OCI-LY3 (cell line): ENCODE results near the gene TAMALIN.

ENCODE experiments used
- H2AFZ ChIP-seq: fragments of 200-600, 300-600 bp; shearing (Covaris generic); 2 replicates; pipeline ENCODE4 v1.6.0; 2014; ENCODE audit warnings: antibody characterized with exemption, low read depth, low read length
- H3K27ac ChIP-seq: fragments of 200-600, 300-600 bp; sonication (generic); 2 replicates; pipeline ENCODE4 v1.5.1; 2014; ENCODE audit warnings: mild to moderate bottlenecking, low read length, moderate library complexity, mixed read lengths
- H3K27me3 ChIP-seq: fragments of 200-600, 300-600 bp; sonication (generic); 2 replicates; pipeline ENCODE4 v1.6.1; 2014; ENCODE audit warnings: low read depth, low read length, mixed read lengths
- H3K36me3 ChIP-seq: fragments of 200-600, 300-600 bp; sonication (generic); replicated peaks from 2 replicates; pipeline ENCODE3; 2014; ENCODE audit warnings: low read depth, low read length, mixed read lengths
- H3K4me1 ChIP-seq: fragments of 300-600, 200-600 bp; sonication (generic); 2 replicates; pipeline ENCODE4 v1.6.1; 2014; ENCODE audit warnings: low read length, mixed read lengths
- H3K4me2 ChIP-seq: fragments of 200-600, 300-600 bp; sonication (generic); 2 replicates; pipeline ENCODE4 v1.6.1; 2014; ENCODE audit warnings: low read length, mixed read lengths
- H3K4me3 ChIP-seq: fragments of 300-600, 200-600 bp; sonication (generic); 2 replicates; pipeline ENCODE4 v1.5.1; 2014; ENCODE audit warnings: antibody characterized with exemption, mild to moderate bottlenecking, low read length, moderate library complexity
- H3K79me2 ChIP-seq: fragments of 300-600, 200-600 bp; shearing (Covaris generic); 2 replicates; pipeline ENCODE4 v1.6.1; 2014; ENCODE audit warnings: mild to moderate bottlenecking, low read length, mixed read lengths
- H3K9ac ChIP-seq: fragments of 300-600, 200-600 bp; shearing (Covaris generic); 2 replicates; pipeline ENCODE4 v1.6.0; 2014; ENCODE audit warnings: mild to moderate bottlenecking, low read length, moderate library complexity
- H3K9me3 ChIP-seq: fragments of 200-600, 300-600 bp; shearing (Covaris generic); 2 replicates; pipeline ENCODE4 v1.6.1; 2014; ENCODE audit warnings: low read length, mixed read lengths; ENCODE audit not compliant: insufficient read depth
- H4K20me1 ChIP-seq: fragments of 200-600, 300-600 bp; sonication (generic); 2 replicates; pipeline ENCODE4 v1.6.1; 2016; ENCODE audit warnings: low read length, mixed read lengths; ENCODE audit not compliant: insufficient read depth
- EZH2phosphoT487 ChIP-seq: fragments of 200-600 bp; shearing (Covaris generic); IDR thresholded peaks from 2 replicates; pipeline ENCODE4 v1.6.1; 2018; ENCODE audit warnings: antibody characterized with exemption, mixed run types, low read depth
- TF ChIP-seq, protein P1 (sequence below): fragments of 200-600, 300-600 bp; sonication (generic); IDR thresholded peaks from 2 replicates; pipeline ENCODE4 v1.5.1; 2014; ENCODE audit warnings: antibody characterized with exemption, low read length, low read depth

TAMALIN gene

DNA sequence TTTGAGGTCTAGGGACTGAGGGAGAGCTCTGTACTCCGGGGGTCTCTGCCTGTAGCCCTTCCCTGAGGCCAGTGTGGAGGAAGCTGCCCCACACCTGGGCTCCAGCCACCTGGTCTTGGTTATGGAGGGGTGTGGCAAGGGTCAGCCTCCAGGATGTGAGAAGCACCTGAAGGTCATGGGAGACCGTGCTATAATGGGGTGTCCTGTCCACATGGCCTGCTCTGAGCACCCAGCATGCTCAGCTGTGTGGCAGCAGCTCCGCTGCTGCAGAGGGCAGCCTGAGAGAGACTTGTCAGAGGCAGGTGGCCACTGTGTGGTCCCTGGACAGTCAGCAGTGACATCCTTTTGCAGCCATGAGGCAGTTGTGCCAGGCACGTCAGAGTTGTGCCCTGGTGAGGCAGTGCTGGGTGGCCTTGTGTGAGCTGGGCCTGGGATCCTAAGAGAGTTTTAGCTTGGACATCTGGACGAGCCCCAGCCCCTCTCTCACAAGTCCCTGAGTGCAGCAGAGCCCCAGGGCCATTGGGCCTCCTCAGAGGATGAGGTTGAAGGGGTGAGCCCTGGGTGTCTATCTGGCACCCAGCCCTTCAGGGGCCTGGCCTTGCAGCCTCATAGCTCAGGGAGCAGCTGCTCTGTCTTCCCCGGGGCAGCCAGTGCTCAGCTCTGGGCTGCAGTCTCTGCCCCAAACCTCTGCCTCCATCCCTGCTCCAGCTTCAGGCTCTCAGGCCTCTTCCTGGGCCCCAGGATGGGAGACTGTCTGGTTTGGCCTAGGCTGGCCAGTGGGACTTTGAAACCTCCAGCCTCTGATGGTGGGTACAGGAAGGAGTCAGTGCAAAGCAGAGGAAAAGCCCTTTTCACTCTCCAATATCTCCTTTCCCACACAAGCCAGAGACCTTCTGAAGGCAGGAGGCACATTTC, 55.7 kb downstream of the TAMALIN start:
- Histone ChIP-seq H3K4me3 (no peak overlapping the region), H3K27ac (no peak overlapping the region), H3K9me3 (no peaks in the 10 kb centered on the region), H3K36me3 (no peaks in the 10 kb centered on the region), H2AFZ (no peak overlapping the region), H3K9ac (no peak overlapping the region), H3K27me3 (0 out of 2 replicates have a peak, but pooled peaks cover 9% of the 10 kb centered on the region), H3K4me2 (no peak overlapping the region), H3K4me1 (no peaks in the 10 kb centered on the region), H4K20me1 (no peaks in the 10 kb centered on the region), H3K79me2 (no peaks in the 10 kb centered on the region)
- TF ChIP-seq, protein P1, sequence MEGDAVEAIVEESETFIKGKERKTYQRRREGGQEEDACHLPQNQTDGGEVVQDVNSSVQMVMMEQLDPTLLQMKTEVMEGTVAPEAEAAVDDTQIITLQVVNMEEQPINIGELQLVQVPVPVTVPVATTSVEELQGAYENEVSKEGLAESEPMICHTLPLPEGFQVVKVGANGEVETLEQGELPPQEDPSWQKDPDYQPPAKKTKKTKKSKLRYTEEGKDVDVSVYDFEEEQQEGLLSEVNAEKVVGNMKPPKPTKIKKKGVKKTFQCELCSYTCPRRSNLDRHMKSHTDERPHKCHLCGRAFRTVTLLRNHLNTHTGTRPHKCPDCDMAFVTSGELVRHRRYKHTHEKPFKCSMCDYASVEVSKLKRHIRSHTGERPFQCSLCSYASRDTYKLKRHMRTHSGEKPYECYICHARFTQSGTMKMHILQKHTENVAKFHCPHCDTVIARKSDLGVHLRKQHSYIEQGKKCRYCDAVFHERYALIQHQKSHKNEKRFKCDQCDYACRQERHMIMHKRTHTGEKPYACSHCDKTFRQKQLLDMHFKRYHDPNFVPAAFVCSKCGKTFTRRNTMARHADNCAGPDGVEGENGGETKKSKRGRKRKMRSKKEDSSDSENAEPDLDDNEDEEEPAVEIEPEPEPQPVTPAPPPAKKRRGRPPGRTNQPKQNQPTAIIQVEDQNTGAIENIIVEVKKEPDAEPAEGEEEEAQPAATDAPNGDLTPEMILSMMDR, result no peak
- no peak for TF ChIP-seq EZH2phosphoT487

DNA sequence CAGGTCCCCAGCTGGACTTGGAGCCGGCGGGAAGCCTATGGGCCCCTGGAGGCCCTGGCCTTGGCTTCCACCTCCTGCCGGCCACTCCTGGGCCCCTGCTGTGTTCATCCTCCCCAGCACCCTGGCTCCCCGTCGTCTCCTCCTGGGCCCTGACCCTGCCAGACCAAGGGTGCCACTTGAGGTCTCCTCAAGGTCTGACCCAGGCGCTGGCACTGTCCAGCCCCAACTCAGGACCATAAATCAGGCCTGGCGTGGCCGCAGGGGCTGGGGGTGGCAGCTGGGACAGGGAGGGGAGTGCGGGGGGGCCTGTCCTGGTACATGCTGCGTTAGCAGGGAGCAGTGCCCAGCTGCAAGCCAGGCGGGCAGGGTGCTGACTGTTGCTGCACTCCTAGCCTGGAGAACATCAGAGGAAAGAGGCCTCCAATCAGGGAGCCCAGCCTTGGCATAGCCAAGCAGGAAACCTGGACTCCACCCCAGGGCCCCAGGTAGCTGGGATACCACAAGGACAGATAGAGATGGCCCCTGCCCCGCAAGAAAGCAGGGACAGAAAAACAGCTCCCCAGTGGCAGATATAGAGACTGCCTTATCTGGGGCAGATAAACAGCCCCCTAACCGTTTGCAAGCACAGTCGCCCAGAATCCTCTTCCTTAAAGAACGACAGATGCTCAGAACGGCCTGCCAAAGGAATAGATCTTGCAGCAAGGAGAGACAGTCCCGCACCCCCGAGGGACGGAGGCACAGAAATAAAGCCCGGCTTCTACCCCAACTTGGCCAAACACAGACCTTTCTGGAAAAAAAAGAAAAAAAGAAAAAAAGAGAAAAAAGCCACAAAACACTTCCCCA, 56.6 kb downstream of the TAMALIN start:
- Histone ChIP-seq H3K36me3 (no peaks in the 10 kb centered on the region), H2AFZ (no peak overlapping the region), H3K27me3 (0 out of 2 replicates have a peak, but pooled peaks cover 9% of the 10 kb centered on the region), H3K4me2 (no peak overlapping the region), H3K27ac (no peak overlapping the region), H4K20me1 (no peaks in the 10 kb centered on the region), H3K9me3 (no peaks in the 10 kb centered on the region), H3K4me1 (no peaks in the 10 kb centered on the region), H3K9ac (no peak overlapping the region), H3K4me3 (no peak overlapping the region), H3K79me2 (no peaks in the 10 kb centered on the region)
- no peak for TF ChIP-seq EZH2phosphoT487
- TF ChIP-seq, protein P1, result no peak

GRCh38 chr12:52063981-52064649, 57.4 kb downstream of the TAMALIN start:
- Histone ChIP-seq H2AFZ (no peak overlapping the region), H3K27ac (no peak overlapping the region), H3K79me2 (no peaks in the 10 kb centered on the region), H3K4me1 (no peaks in the 10 kb centered on the region), H4K20me1 (no peaks in the 10 kb centered on the region), H3K4me2 (no peak overlapping the region), H3K4me3 (no peak overlapping the region), H3K36me3 (no peaks in the 10 kb centered on the region), H3K9me3 (no peaks in the 10 kb centered on the region), H3K27me3 (0 out of 2 replicates have a peak, but pooled peaks cover 9% of the 10 kb centered on the region), H3K9ac (no peak overlapping the region)
- TF ChIP-seq EZH2phosphoT487, result no peak
- TF ChIP-seq, protein P1, result no peak
